ENCODE measurements around the gene RTF1. TPM values are rescaled to one million over a fixed set of nuclear protein-coding genes. Genes with fewer than 3 reads are reported as not detected.
A peak's percentile ranks its signal among the peaks of the same experiment; 100 is the strongest.

RTF1 gene
- total RNA-seq, 1 donor from 2014 or later, result 60.8 TPM

GRCh38 chr15:41392659-41393058 lies 24.2 kb upstream of the RTF1 start:
- Mint-ChIP-seq H3K4me1 (ENCODE audit: unreplicated experiment) (peaks cover 11% of the 10 kb centered on the region), H3K27me3 (ENCODE audit: unreplicated experiment) (peaks cover 1% of the 10 kb centered on the region), H3K9me3 (ENCODE audit: unreplicated experiment) (no peaks in the 10 kb centered on the region), H3K27ac (ENCODE audit: unreplicated experiment) (no peak overlapping the region), H3K4me3 (ENCODE audit: unreplicated experiment) (no peak overlapping the region), H3K36me3 (ENCODE audit: low read depth, unreplicated experiment) (peaks cover 12% of the 10 kb centered on the region)
- no peak for DNase-seq (ENCODE audit: low spot score)
- no peak for TF ChIP-seq CTCF (IDR thresholded peaks at IDR 0.05; ENCODE audit: unreplicated experiment)

GRCh38 chr15:41394924-41395323 lies 22.0 kb upstream of the RTF1 start:
- peaks cover 1% of the 10 kb centered on the region for H3K27me3 Mint-ChIP-seq (ENCODE audit: unreplicated experiment)
- H3K36me3 Mint-ChIP-seq (ENCODE audit: low read depth, unreplicated experiment), result peaks cover 12% of the 10 kb centered on the region
- no peak overlapping the region for H3K27ac Mint-ChIP-seq (ENCODE audit: unreplicated experiment)
- no peak for TF ChIP-seq CTCF (IDR thresholded peaks at IDR 0.05; ENCODE audit: unreplicated experiment)
- no peaks in the 10 kb centered on the region for H3K9me3 Mint-ChIP-seq (ENCODE audit: unreplicated experiment)
- no peak overlapping the region for H3K4me3 Mint-ChIP-seq (ENCODE audit: unreplicated experiment)
- no peak for DNase-seq (ENCODE audit: low spot score)
- H3K4me1 Mint-ChIP-seq (ENCODE audit: unreplicated experiment), result peaks cover 10% of the 10 kb centered on the region

DNA sequence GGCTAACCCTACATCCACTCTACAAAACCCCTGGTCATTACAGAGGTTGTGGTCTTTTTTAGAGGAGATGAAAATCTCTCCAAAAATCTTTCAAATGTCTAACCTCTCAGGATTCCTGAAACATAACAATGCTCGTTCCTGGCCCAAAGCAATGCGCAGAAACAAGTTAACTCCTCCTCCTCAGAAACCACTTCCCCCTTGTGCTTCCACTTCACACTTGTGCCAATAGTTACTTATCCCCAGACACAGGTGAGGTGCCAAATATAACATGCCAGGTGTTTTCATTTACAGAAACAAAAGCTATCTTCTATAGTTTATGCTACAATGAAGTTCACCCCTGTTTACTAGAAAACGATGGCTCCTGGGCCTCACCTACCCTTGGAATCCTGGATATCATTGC lies 20.8 kb upstream of the RTF1 start:
- H3K9me3 Mint-ChIP-seq (ENCODE audit: unreplicated experiment), result no peaks in the 10 kb centered on the region
- peaks cover 3% of the 10 kb centered on the region for H3K27me3 Mint-ChIP-seq (ENCODE audit: unreplicated experiment)
- H3K36me3 Mint-ChIP-seq (ENCODE audit: low read depth, unreplicated experiment), result peaks cover 12% of the 10 kb centered on the region
- H3K4me1 Mint-ChIP-seq (ENCODE audit: unreplicated experiment), result peaks cover 10% of the 10 kb centered on the region
- no peak overlapping the region for H3K4me3 Mint-ChIP-seq (ENCODE audit: unreplicated experiment)
- no peak for TF ChIP-seq CTCF (IDR thresholded peaks at IDR 0.05; ENCODE audit: unreplicated experiment)
- no peak for DNase-seq (ENCODE audit: low spot score)
- no peak overlapping the region for H3K27ac Mint-ChIP-seq (ENCODE audit: unreplicated experiment)

DNA sequence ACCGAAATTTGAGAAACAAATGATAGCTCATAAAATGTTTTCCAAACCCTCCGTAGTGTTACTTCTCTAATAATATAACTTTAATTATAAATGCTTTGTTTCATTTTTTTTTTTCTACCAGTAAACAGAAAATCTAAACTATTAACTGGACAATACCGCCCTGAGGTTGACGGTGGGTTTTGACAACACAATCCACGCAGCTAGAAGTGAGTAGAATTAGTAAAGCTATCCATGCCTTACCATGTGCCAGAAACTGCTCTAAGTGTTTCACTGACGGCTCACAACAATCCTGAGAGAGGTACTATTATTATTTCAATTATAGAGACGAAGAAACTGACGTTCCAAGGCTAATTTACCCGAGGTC lies 15.0 kb upstream of the RTF1 start:
- H3K4me3 Mint-ChIP-seq (ENCODE audit: unreplicated experiment), result peak overlapping the region; percentile 95
- H3K36me3 Mint-ChIP-seq (ENCODE audit: low read depth, unreplicated experiment), result no peaks in the 10 kb centered on the region

DNA sequence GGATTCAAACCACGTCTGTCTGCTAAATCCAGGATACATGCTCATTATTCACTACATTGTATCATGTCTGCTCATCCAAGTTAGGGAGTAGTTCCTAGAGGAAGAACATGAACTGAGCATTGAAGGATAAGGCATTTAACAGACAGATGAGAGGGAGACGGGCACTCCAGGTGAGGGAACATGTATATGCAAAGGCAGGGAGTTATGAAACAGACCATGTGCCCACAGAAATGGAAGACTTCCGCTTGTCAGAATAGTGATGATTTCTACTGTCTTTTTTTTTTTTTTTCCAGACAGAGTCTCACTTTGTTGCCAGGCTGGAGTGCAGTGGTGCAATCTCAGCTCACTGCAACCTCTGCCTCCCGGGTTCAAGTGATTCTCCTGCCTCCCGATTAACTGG lies 9.6 kb upstream of the RTF1 start:
- no peak for DNase-seq (ENCODE audit: low spot score)
- Mint-ChIP-seq H3K4me3 (ENCODE audit: unreplicated experiment) (no peak overlapping the region), H3K4me1 (ENCODE audit: unreplicated experiment) (peaks cover 23% of the 10 kb centered on the region), H3K36me3 (ENCODE audit: low read depth, unreplicated experiment) (no peaks in the 10 kb centered on the region), H3K27me3 (ENCODE audit: unreplicated experiment) (peaks cover 12% of the 10 kb centered on the region), H3K9me3 (ENCODE audit: unreplicated experiment) (no peaks in the 10 kb centered on the region), H3K27ac (ENCODE audit: unreplicated experiment) (no peak overlapping the region)
- no peak for TF ChIP-seq CTCF (IDR thresholded peaks at IDR 0.05; ENCODE audit: unreplicated experiment)

More for the DNA sequence above, 15.0 kb upstream of the RTF1 start:
- peaks cover 21% of the 10 kb centered on the region for H3K4me1 Mint-ChIP-seq (ENCODE audit: unreplicated experiment)
- peak overlapping the region; percentile 70 for H3K27ac Mint-ChIP-seq (ENCODE audit: unreplicated experiment)
- peaks cover 10% of the 10 kb centered on the region for H3K27me3 Mint-ChIP-seq (ENCODE audit: unreplicated experiment)
- no peak for DNase-seq (ENCODE audit: low spot score)
- no peaks in the 10 kb centered on the region for H3K9me3 Mint-ChIP-seq (ENCODE audit: unreplicated experiment)
- no peak for TF ChIP-seq CTCF (IDR thresholded peaks at IDR 0.05; ENCODE audit: unreplicated experiment)
